ENCODE data around the gene ABCA2.

- TF ChIP-seq CTCF (IDR thresholded peaks at IDR 0.05) (no peak), EZH2 (IDR thresholded peaks at IDR 0.05) (peak; percentile 74)
These were observed 48.6 kb upstream of the ABCA2 start for GRCh38 chr9:137076636-137077009.
